HepG2 (cell line): Measurements from ENCODE around the gene BMPR2. TPM values are rescaled to one million over a fixed set of nuclear protein-coding genes. Genes with fewer than 3 reads are reported as not detected.

Experiments used
- ATAD3A ChIP-seq: sonication (generic); formaldehyde crosslinking; IDR thresholded peaks from 2 replicates; pipeline ENCODE4 v1.4.0; 2020; ENCODE audit warnings: missing genetic modification reagents
- FIP1L1 ChIP-seq: fragments of 200-400 bp; formaldehyde crosslinking; IDR thresholded peaks from 2 replicates; pipeline ENCODE4 v1.6.1; 2018; ENCODE audit warnings: low read depth, mild to moderate bottlenecking, low read length, moderate library complexity, borderline replicate concordance; ENCODE audit not compliant: insufficient read depth
- FOXO1 ChIP-seq: sonication (generic); formaldehyde crosslinking; IDR thresholded peaks from 2 replicates; pipeline ENCODE4 v1.4.0; 2020; ENCODE audit warnings: missing genetic modification reagents
- FUBP1 ChIP-seq: sonication (generic); formaldehyde crosslinking; IDR thresholded peaks from 2 replicates; pipeline ENCODE4 v1.5.1; 2020; ENCODE audit warnings: missing genetic modification reagents, mild to moderate bottlenecking, borderline replicate concordance
- HDAC2 ChIP-seq: sonication (generic); formaldehyde crosslinking; IDR thresholded peaks from 2 replicates; pipeline ENCODE4 v1.4.0; 2020; ENCODE audit warnings: missing genetic modification reagents
- HNF1B ChIP-seq: sonication (generic); formaldehyde crosslinking; IDR thresholded peaks from 2 replicates; pipeline ENCODE4 v1.5.1; 2020; ENCODE audit warnings: mild to moderate bottlenecking, moderate library complexity, missing genetic modification reagents
- KDM5A ChIP-seq: fragments of 200-600 bp; sonication (generic); IDR thresholded peaks from 2 replicates; pipeline ENCODE4 v1.7.0; 2018; ENCODE audit warnings: antibody characterized with exemption, mild to moderate bottlenecking, low read length, borderline replicate concordance
- KLF13 ChIP-seq: sonication (generic); formaldehyde crosslinking; IDR thresholded peaks from 2 replicates; pipeline ENCODE4 v1.4.0; 2020; ENCODE audit warnings: mild to moderate bottlenecking, missing genetic modification reagents
- MAF1 ChIP-seq: sonication (generic); formaldehyde crosslinking; IDR thresholded peaks from 2 replicates; pipeline ENCODE4 v1.5.0; 2020; ENCODE audit warnings: missing genetic modification reagents, borderline replicate concordance
- POLR2AphosphoS2 ChIP-seq: IDR thresholded peaks from 2 replicates; pipeline ENCODE4 v1.6.1; 2011; ENCODE audit warnings: low read depth, low read length, improper control_type of control experiment
- PRPF4 ChIP-seq: fragments of 200-400 bp; formaldehyde crosslinking; IDR thresholded peaks from 2 replicates; pipeline ENCODE4 v1.6.1; 2016; ENCODE audit warnings: low read length, low read depth; ENCODE audit not compliant: poor library complexity, severe bottlenecking
- RAD21 ChIP-seq: fragments of 450-650 bp; formaldehyde crosslinking; IDR thresholded peaks from 2 replicates; pipeline ENCODE4 v1.5.0; 2020; ENCODE audit warnings: mild to moderate bottlenecking
- SAFB2 ChIP-seq: sonication (generic); formaldehyde crosslinking; IDR thresholded peaks from 2 replicates; pipeline ENCODE4 v1.5.1; 2020; ENCODE audit warnings: missing genetic modification reagents, low read depth, mild to moderate bottlenecking, borderline replicate concordance
- SETDB1 ChIP-seq: sonication (generic); formaldehyde crosslinking; IDR thresholded peaks from 2 replicates; pipeline ENCODE4 v1.5.1; 2020; ENCODE audit warnings: missing genetic modification reagents, mild to moderate bottlenecking, borderline replicate concordance
- SMARCE1 ChIP-seq: fragments of 450-650 bp; IDR thresholded peaks from 2 replicates; pipeline ENCODE4 v1.6.1; 2017; ENCODE audit warnings: borderline replicate concordance
- ZBTB37 ChIP-seq: sonication (generic); formaldehyde crosslinking; IDR thresholded peaks from 2 replicates; pipeline ENCODE4 v1.4.0; 2020; ENCODE audit warnings: mild to moderate bottlenecking, missing genetic modification reagents
- ZNF12 ChIP-seq: sonication (generic); formaldehyde crosslinking; IDR thresholded peaks from 2 replicates; pipeline ENCODE4 v1.5.0; 2020; ENCODE audit warnings: missing genetic modification reagents
- ZNF44 ChIP-seq: sonication (generic); formaldehyde crosslinking; IDR thresholded peaks from 2 replicates; pipeline ENCODE4 v1.5.1; 2020; ENCODE audit warnings: mild to moderate bottlenecking, missing genetic modification reagents
- ZNF564 ChIP-seq: sonication (generic); formaldehyde crosslinking; IDR thresholded peaks from 2 replicates; pipeline ENCODE4 v1.8.1; 2023; ENCODE audit warnings: mild to moderate bottlenecking, missing genetic modification reagents
- ZNF674 ChIP-seq: sonication (generic); formaldehyde crosslinking; IDR thresholded peaks from 2 replicates; pipeline ENCODE4 v1.5.0; 2020; ENCODE audit warnings: low read depth, mild to moderate bottlenecking, missing genetic modification reagents
- ZNF761 ChIP-seq: sonication (generic); formaldehyde crosslinking; conservative IDR thresholded peaks from 2 replicates; pipeline ENCODE4 v1.4.0; 2020; ENCODE audit warnings: mild to moderate bottlenecking, missing genetic modification reagents
- ZNF780A ChIP-seq: sonication (generic); formaldehyde crosslinking; IDR thresholded peaks from 2 replicates; pipeline ENCODE4 v1.8.0; 2022; ENCODE audit warnings: mild to moderate bottlenecking, missing genetic modification reagents, moderate library complexity
- ZSCAN22 ChIP-seq: sonication (generic); formaldehyde crosslinking; IDR thresholded peaks from 2 replicates; pipeline ENCODE4 v1.4.0; 2020; ENCODE audit warnings: mild to moderate bottlenecking, missing genetic modification reagents
- ZSCAN30 ChIP-seq: sonication (generic); formaldehyde crosslinking; IDR thresholded peaks from 2 replicates; pipeline ENCODE4 v1.5.0; 2020; ENCODE audit warnings: mild to moderate bottlenecking, missing genetic modification reagents
- ZSCAN31 ChIP-seq: sonication (generic); formaldehyde crosslinking; IDR thresholded peaks from 2 replicates; pipeline ENCODE4 v1.5.0; 2020; ENCODE audit warnings: low read depth, mild to moderate bottlenecking, missing genetic modification reagents
- polyA plus RNA-seq, 8 experiments: library from polyadenylated mRNA; depleted of rRNA in 3 of 8; stranded (reverse) in 7 of 8; unstranded in 1 of 8; fragments of >200 nt; fragmentation: Illumina TruSeq in 4 of 8; extraction: Trizol in 4 of 8; gene quantifications; 2 replicates each; pipeline versions ENCODE4 v1.2.1 to v1.2.3, GENCODE V29; 2011 to 2016; ENCODE audit warnings: low read depth in 4 of 8, missing spikeins in 1 of 8, mixed read lengths in 1 of 8; ENCODE audit not compliant: insufficient read depth in 1 of 8
- total RNA-seq, 5 experiments: library from RNA; depleted of rRNA; stranded (reverse); fragments of >200 nt; fragmentation: Illumina TruSeq; extraction: Trizol; gene quantifications; 2 replicates each; pipeline ENCODE4 v1.2.3, GENCODE V29; 2016; ENCODE audit warnings: low read depth in 1 of 5

BMPR2 gene
- total and polyA plus RNA-seq, 2 of the 13 experiments (the other 11 are each of a cell fraction or from before 2014, with no cell fraction given): 5.5 to 10.3 TPM

GRCh38 chr2:202494300-202495229 is 118.4 kb downstream of the BMPR2 start (continued):
- TF ChIP-seq FIP1L1 (no peak), FOXO1 (CRISPR knock-in tag) (peak; percentile 92), ZNF12 (peak; percentile 85), ZNF780A (CRISPR knock-in tag) (no peak), ZSCAN30 (CRISPR knock-in tag) (no peak), POLR2AphosphoS2 (no peak), ZSCAN31 (CRISPR knock-in tag) (no peak), FUBP1 (CRISPR knock-in tag) (no peak), PRPF4 (no peak), SETDB1 (CRISPR knock-in tag) (no peak), HDAC2 (CRISPR knock-in tag) (peak; percentile 84), ZNF674 (CRISPR knock-in tag) (no peak), RAD21 (CRISPR knock-in tag) (no peak), HNF1B (0 out of 2 replicates have a peak, but pooled peaks have one; percentile 31), MAF1 (no peak), KLF13 (CRISPR knock-in tag) (no peak), ZBTB37 (CRISPR knock-in tag) (no peak), SAFB2 (no peak; the same call in 1 of the 2 replicates), ZNF761 (CRISPR knock-in tag) (no peak), KDM5A (no peak), ATAD3A (CRISPR knock-in tag) (no peak), ZNF564 (CRISPR knock-in tag) (0 out of 2 replicates have a peak, but pooled peaks have one; percentile 64), ZNF44 (no peak), ZSCAN22 (CRISPR knock-in tag) (no peak), SMARCE1 (no peak)
